HepG2 (cell line): ENCODE data around the gene XPO5. TPM values are rescaled to one million over a fixed set of nuclear protein-coding genes. Genes with fewer than 3 reads are reported as not detected.

Source experiments
- BHLHE40 ChIP-seq: IDR thresholded peaks from 2 replicates; pipeline ENCODE4 v1.6.1; 2011; ENCODE audit warnings: low read length, improper control_type of control experiment
- DPF2 ChIP-seq: sonication (generic); formaldehyde crosslinking; IDR thresholded peaks from 2 replicates; pipeline ENCODE4 v1.4.0; 2020; ENCODE audit warnings: mild to moderate bottlenecking, low read depth, missing genetic modification reagents, borderline replicate concordance
- ELF4 ChIP-seq: sonication (generic); formaldehyde crosslinking; IDR thresholded peaks from 2 replicates; pipeline ENCODE4 v1.5.0; 2020; ENCODE audit warnings: missing genetic modification reagents, mild to moderate bottlenecking, moderate library complexity, borderline replicate concordance
- KLF13 ChIP-seq: sonication (generic); formaldehyde crosslinking; IDR thresholded peaks from 2 replicates; pipeline ENCODE4 v1.4.0; 2020; ENCODE audit warnings: mild to moderate bottlenecking, missing genetic modification reagents
- NCOA2 ChIP-seq: sonication (generic); formaldehyde crosslinking; IDR thresholded peaks from 2 replicates; pipeline ENCODE4 v1.8.0; 2022; ENCODE audit warnings: inconsistent platforms
- NFATC3 ChIP-seq: sonication (generic); formaldehyde crosslinking; IDR thresholded peaks from 2 replicates; pipeline ENCODE4 v1.5.1; 2020; ENCODE audit warnings: mild to moderate bottlenecking, missing genetic modification reagents
- NR1H2 ChIP-seq: sonication (generic); formaldehyde crosslinking; IDR thresholded peaks from 2 replicates; pipeline ENCODE4 v1.8.1; 2022; ENCODE audit warnings: low read depth, missing genetic modification reagents, borderline replicate concordance
- SIN3A ChIP-seq: IDR thresholded peaks from 2 replicates; pipeline ENCODE4 v1.6.1; 2011; ENCODE audit warnings: low read depth, mild to moderate bottlenecking, control low read depth, low read length, borderline replicate concordance
- SIX1 ChIP-seq: sonication (generic); formaldehyde crosslinking; IDR thresholded peaks from 2 replicates; pipeline ENCODE4 v1.4.0; 2020; ENCODE audit warnings: missing genetic modification reagents, borderline replicate concordance
- ZNF350 ChIP-seq: sonication (generic); formaldehyde crosslinking; IDR thresholded peaks from 2 replicates; pipeline ENCODE4 v1.4.0; 2020; ENCODE audit warnings: mild to moderate bottlenecking, low read depth, missing genetic modification reagents, borderline replicate concordance
- ZNF558 ChIP-seq: sonication (generic); formaldehyde crosslinking; IDR thresholded peaks from 2 replicates; pipeline ENCODE4 v1.9.0; 2022; ENCODE audit warnings: mild to moderate bottlenecking, missing genetic modification reagents, borderline replicate concordance
- ZNF572 ChIP-seq: sonication (generic); formaldehyde crosslinking; IDR thresholded peaks from 2 replicates; pipeline ENCODE4 v1.5.1; 2020; ENCODE audit warnings: mild to moderate bottlenecking, missing genetic modification reagents
- ZNF672 ChIP-seq: sonication (generic); formaldehyde crosslinking; IDR thresholded peaks from 2 replicates; pipeline ENCODE4 v1.8.1; 2022; ENCODE audit warnings: missing genetic modification reagents
- ZNF687 ChIP-seq: sonication (generic); formaldehyde crosslinking; IDR thresholded peaks from 2 replicates; pipeline ENCODE4 v1.5.1; 2020; ENCODE audit warnings: mild to moderate bottlenecking, missing genetic modification reagents, moderate library complexity
- ZNF761 ChIP-seq: sonication (generic); formaldehyde crosslinking; conservative IDR thresholded peaks from 2 replicates; pipeline ENCODE4 v1.4.0; 2020; ENCODE audit warnings: mild to moderate bottlenecking, missing genetic modification reagents
- polyA plus RNA-seq, 8 experiments: library from polyadenylated mRNA; depleted of rRNA in 3 of 8; stranded (reverse) in 7 of 8; unstranded in 1 of 8; fragments of >200 nt; fragmentation: Illumina TruSeq in 4 of 8; extraction: Trizol in 4 of 8; gene quantifications; 2 replicates each; pipeline versions ENCODE4 v1.2.1 to v1.2.3, GENCODE V29; 2011 to 2016; ENCODE audit warnings: low read depth in 4 of 8, missing spikeins in 1 of 8, mixed read lengths in 1 of 8; ENCODE audit not compliant: insufficient read depth in 1 of 8
- total RNA-seq, 5 experiments: library from RNA; depleted of rRNA; stranded (reverse); fragments of >200 nt; fragmentation: Illumina TruSeq; extraction: Trizol; gene quantifications; 2 replicates each; pipeline ENCODE4 v1.2.3, GENCODE V29; 2016; ENCODE audit warnings: low read depth in 1 of 5
- TF ChIP-seq, protein P1 (sequence below): sonication (generic); formaldehyde crosslinking; IDR thresholded peaks from 2 replicates; pipeline ENCODE4 v1.4.0; 2020; ENCODE audit warnings: missing genetic modification reagents
- TF ChIP-seq, protein P2 (sequence below): sonication (generic); formaldehyde crosslinking; IDR thresholded peaks from 2 replicates; pipeline ENCODE4 v1.5.0; 2020; ENCODE audit warnings: mild to moderate bottlenecking, missing genetic modification reagents, borderline replicate concordance

XPO5 gene
- total and polyA plus RNA-seq, 2 of the 13 experiments (the other 11 are each of a cell fraction or from before 2014, with no cell fraction given) = 52.2 to 68.0 TPM

- TF ChIP-seq, protein P1, sequence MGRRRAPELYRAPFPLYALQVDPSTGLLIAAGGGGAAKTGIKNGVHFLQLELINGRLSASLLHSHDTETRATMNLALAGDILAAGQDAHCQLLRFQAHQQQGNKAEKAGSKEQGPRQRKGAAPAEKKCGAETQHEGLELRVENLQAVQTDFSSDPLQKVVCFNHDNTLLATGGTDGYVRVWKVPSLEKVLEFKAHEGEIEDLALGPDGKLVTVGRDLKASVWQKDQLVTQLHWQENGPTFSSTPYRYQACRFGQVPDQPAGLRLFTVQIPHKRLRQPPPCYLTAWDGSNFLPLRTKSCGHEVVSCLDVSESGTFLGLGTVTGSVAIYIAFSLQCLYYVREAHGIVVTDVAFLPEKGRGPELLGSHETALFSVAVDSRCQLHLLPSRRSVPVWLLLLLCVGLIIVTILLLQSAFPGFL (CRISPR knock-in tag) = no peak
- TF ChIP-seq SIX1 (0 out of 2 replicates have a peak, but pooled peaks have one; percentile 20), ZNF687 (CRISPR knock-in tag) (peak; percentile 84), BHLHE40 (no peak; the same call in 1 of the 2 replicates), NR1H2 (CRISPR knock-in tag) (no peak), ELF4 (CRISPR knock-in tag) (no peak), ZNF761 (CRISPR knock-in tag) (no peak), ZNF572 (CRISPR knock-in tag) (no peak), DPF2 (CRISPR knock-in tag) (no peak), ZNF350 (CRISPR knock-in tag) (peak; percentile 73; the same call in 1 of the 2 replicates), ZNF558 (CRISPR knock-in tag) (peak; percentile 79; the same call in 1 of the 2 replicates), ZNF672 (no peak), NFATC3 (no peak), KLF13 (CRISPR knock-in tag) (no peak), NCOA2 (CRISPR knock-in tag) (peak; percentile 36; the same call in 1 of the 2 replicates), SIN3A (0 out of 2 replicates have a peak, but pooled peaks have one; percentile 37)
- TF ChIP-seq, protein P2, sequence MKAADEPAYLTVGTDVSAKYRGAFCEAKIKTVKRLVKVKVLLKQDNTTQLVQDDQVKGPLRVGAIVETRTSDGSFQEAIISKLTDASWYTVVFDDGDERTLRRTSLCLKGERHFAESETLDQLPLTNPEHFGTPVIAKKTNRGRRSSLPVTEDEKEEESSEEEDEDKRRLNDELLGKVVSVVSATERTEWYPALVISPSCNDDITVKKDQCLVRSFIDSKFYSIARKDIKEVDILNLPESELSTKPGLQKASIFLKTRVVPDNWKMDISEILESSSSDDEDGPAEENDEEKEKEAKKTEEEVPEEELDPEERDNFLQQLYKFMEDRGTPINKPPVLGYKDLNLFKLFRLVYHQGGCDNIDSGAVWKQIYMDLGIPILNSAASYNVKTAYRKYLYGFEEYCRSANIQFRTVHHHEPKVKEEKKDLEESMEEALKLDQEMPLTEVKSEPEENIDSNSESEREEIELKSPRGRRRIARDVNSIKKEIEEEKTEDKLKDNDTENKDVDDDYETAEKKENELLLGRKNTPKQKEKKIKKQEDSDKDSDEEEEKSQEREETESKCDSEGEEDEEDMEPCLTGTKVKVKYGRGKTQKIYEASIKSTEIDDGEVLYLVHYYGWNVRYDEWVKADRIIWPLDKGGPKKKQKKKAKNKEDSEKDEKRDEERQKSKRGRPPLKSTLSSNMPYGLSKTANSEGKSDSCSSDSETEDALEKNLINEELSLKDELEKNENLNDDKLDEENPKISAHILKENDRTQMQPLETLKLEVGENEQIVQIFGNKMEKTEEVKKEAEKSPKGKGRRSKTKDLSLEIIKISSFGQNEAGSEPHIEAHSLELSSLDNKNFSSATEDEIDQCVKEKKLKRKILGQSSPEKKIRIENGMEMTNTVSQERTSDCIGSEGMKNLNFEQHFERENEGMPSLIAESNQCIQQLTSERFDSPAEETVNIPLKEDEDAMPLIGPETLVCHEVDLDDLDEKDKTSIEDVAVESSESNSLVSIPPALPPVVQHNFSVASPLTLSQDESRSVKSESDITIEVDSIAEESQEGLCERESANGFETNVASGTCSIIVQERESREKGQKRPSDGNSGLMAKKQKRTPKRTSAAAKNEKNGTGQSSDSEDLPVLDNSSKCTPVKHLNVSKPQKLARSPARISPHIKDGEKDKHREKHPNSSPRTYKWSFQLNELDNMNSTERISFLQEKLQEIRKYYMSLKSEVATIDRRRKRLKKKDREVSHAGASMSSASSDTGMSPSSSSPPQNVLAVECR (CRISPR knock-in tag) = peak; percentile 58; the same call in 1 of the 2 replicates
Measured at GRCh38 chr6:43496370-43497128, 79.3 kb downstream of the XPO5 start (continued).
